Cardiac fibroblast (primary cell): ENCODE measurements around the gene DSCAML1.

Experiments
- DNase-seq, 2 donors: peaks; one replicate each; pipeline versions ENCODE4 v3.0.0 to v3.0.0-alpha.2; 2010; ENCODE audit warnings: low read depth in 2 of 2
- H3K4me3 ChIP-seq, 2 donors: replicated peaks in 1 of 2; 1 replicate in 1 of 2; 2 replicates in 1 of 2; pipeline ENCODE4 v1.5.1; 2011; ENCODE audit warnings: low read depth in 2 of 2, low read length in 2 of 2, mild to moderate bottlenecking in 2 of 2, moderate library complexity in 1 of 2
- TF ChIP-seq, protein P1 (sequence below): IDR thresholded peaks from one replicate; pipeline ENCODE4 v1.5.1; 2011; ENCODE audit warnings: low read depth, mild to moderate bottlenecking, low read length, inconsistent platforms

Gene DSCAML1

DNA sequence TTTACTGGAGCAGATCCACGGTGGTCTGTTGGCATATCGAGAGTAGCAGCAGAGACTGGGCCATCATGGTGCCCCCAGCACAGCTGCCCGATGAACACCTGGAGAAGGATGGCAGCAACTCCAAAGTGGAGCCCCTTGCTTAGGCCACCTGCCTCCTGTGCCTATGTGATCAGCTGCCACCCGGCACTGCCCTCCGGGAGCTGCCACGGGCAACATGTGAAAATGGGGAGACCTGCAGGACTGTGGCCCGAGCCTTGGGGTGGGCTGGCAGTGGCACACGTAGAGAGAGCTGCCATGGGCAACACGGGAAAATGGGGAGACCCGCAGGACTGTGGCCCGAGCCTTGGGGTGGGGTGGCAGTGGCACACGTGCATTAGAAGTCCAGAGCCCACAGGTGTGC is 24.4 kb upstream of the DSCAML1 start:
- H3K4me3 ChIP-seq: no peak overlapping the region
- TF ChIP-seq, protein P1, sequence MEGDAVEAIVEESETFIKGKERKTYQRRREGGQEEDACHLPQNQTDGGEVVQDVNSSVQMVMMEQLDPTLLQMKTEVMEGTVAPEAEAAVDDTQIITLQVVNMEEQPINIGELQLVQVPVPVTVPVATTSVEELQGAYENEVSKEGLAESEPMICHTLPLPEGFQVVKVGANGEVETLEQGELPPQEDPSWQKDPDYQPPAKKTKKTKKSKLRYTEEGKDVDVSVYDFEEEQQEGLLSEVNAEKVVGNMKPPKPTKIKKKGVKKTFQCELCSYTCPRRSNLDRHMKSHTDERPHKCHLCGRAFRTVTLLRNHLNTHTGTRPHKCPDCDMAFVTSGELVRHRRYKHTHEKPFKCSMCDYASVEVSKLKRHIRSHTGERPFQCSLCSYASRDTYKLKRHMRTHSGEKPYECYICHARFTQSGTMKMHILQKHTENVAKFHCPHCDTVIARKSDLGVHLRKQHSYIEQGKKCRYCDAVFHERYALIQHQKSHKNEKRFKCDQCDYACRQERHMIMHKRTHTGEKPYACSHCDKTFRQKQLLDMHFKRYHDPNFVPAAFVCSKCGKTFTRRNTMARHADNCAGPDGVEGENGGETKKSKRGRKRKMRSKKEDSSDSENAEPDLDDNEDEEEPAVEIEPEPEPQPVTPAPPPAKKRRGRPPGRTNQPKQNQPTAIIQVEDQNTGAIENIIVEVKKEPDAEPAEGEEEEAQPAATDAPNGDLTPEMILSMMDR: no peak
- no peak for DNase-seq

GRCh38 chr11:117820516-117820915 is 23.5 kb upstream of the DSCAML1 start:
- TF ChIP-seq, protein P1: no peak
- no peak for DNase-seq
- no peak overlapping the region for H3K4me3 ChIP-seq

DNA sequence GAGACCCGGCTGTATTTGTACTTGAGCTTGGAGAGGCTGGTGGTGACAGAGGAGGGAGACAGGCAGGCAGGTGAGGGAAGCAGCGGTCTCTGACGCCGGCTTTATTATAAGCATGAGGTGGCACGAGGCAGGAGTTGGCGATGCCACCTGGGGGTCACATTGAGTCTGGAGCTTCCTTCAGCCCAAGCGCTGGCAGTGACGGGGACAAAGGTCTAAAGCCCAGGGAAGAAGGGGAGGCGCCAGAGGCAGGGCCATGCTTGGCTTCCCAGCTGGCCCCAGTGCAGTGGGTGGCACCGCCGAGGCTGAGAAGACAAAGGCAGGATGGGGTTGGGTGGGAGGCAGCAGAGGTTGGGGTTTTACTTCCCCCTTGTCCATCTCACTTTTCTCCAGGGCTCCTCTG is 23.1 kb upstream of the DSCAML1 start:
- H3K4me3 ChIP-seq: no peak overlapping the region
- TF ChIP-seq, protein P1: no peak
- DNase-seq: no peak

DNA sequence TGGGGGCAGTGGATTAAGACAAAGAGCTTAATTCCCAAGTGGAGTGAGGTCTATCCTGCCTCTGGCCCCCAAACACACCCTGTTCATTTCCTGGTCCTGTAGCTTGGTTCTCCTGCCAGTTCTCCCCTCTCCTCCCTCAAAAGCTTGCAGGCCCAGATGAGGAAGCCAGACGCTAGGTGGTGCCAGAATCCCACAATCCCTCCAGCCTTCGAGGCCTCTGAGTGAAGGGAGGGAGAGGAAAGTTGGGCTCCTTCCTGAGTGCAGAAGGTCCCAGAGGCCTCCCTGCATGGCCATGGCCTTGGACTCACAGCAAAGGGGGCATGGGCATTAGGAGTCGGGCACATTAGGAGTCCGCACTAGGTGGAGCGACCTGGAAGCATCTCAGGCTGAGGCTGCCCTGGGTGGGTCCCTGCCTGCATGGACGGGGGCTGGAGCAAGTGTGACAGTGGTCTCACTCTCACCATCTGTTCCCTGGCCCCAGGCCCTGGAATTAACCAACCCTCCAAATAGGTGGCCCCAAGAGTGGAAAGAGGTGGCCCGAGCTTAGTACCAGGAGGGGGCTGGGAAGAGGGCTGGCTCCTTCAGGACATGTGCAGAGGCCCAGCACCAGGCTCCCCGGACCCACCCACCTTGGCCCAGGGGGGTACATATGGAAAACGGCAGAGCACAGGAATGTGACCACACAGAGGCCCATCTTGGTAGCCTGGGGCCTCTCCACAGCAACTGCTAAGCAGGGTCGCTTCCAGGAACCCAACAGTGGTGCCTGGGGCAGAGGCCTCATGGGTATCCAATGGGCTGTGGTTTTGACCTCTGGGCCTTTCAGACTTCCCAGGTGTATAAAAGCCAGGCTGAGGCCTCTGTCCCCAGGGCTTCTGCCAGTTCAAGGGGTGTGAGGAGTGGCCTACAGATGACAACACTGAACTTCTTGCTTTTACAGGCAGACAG is 22.4 kb upstream of the DSCAML1 start:
- peak; percentile 79 to 86 for DNase-seq
- TF ChIP-seq, protein P1: peak; percentile 86
- no peak overlapping the region for H3K4me3 ChIP-seq

GRCh38 chr11:117818041-117818873 is 21.2 kb upstream of the DSCAML1 start:
- TF ChIP-seq, protein P1: no peak

DNA sequence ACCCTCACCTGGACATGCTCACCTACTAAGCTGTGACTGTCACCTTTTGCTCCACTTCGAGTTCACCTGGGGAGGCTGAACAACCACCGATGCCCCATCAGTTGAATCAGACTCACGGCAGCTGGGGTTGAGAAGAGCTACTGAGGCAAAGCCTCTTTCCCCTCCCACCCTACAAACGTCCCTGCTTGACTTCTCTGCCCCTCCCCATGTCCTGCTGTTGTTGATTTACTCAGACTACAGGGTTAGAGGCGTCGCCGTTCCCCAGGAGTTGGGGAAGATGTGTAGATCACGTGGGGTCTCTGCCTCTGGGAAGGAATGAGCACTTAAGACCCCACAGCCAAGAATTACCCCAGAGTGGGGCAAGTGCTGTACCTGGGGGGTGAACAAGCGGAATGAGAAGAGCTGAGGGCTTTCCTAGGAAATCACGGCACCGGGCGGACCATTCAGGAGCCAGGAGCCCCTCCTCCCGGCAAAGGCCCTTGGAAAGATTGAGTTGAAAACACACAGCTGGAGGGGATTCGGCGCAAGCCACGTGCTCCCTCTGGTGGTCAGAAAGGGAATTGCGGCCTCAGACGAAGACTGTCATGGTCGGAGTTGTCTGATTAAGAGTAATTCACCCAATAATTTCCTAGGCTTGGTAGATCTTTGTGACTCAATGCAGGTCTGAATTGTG is 20.5 kb upstream of the DSCAML1 start:
- H3K4me3 ChIP-seq: no peak overlapping the region
- TF ChIP-seq, protein P1: peak; percentile 99
- DNase-seq: peak; percentile 80 to 81

More at GRCh38 chr11:117818041-117818873, 21.2 kb upstream of the DSCAML1 start:
- no peak overlapping the region for H3K4me3 ChIP-seq
- DNase-seq: peak; percentile 20 to 66
